Endothelial cell of coronary artery (primary cell): ENCODE results near the gene ATP6V1B1. TPM values are rescaled to one million over a fixed set of nuclear protein-coding genes. Genes with fewer than 3 reads are reported as not detected.

ENCODE experiments used
- total RNA-seq: library from RNA; depleted of rRNA; stranded (reverse); fragments of >200 nt; gene quantifications from 2 replicates; pipeline ENCODE4 v1.2.3, GENCODE V29; 2014

ATP6V1B1 gene
- total RNA-seq = 0.28 TPM in 1 of 2 replicates, not detected in the other

GRCh38 chr2:70935468-70936164 is at the start of gene ATP6V1B1:
TSS of gene ATP6V1B1 (plus strand) at chr2:70935900. CDS start at chr2:70935955, 55 bp downstream.

GRCh38 chr2:70978341-70979179 is 42.9 kb downstream of the ATP6V1B1 start, which contains the start of gene ANKRD53:
TSS of gene ANKRD53 (plus strand) at chr2:70978630. CDS start at chr2:70978646, 16 bp downstream.

GRCh38 chr2:70994699-70995425 is 59.2 kb downstream of the ATP6V1B1 start, which contains the start of gene TEX261:
TSS of gene TEX261 (minus strand) at chr2:70994873. CDS start at chr2:70994757, 116 bp downstream.

Other genes with a start within 250 kb of the ATP6V1B1 start
- gene ADD2, start 167.7 kb upstream of the ATP6V1B1 start, total RNA-seq = 0.28 and 4.3 TPM in 2 replicates
- not detected in 2 replicates for gene FIGLA, start 145.3 kb upstream of the ATP6V1B1 start, total RNA-seq
- under 0.01 TPM in 1 of 2 replicates, not detected in the other for gene CLEC4F, start 115.3 kb upstream of the ATP6V1B1 start, total RNA-seq
- gene CD207, start 100.1 kb upstream of the ATP6V1B1 start, total RNA-seq = under 0.01 TPM in 1 of 2 replicates, not detected in the other
- 0.75 and 0.81 TPM in 2 replicates for gene VAX2, start 35.3 kb upstream of the ATP6V1B1 start, total RNA-seq
- gene ANKRD53, start 42.7 kb downstream of the ATP6V1B1 start, total RNA-seq = 0.09 and 0.18 TPM in 2 replicates
- gene TEX261, start 59.0 kb downstream of the ATP6V1B1 start, total RNA-seq = 26.9 and 27.3 TPM in 2 replicates
- 60.3 and 66.7 TPM in 2 replicates for gene NAGK, start 132.7 kb downstream of the ATP6V1B1 start, total RNA-seq
- gene MCEE, start 194.3 kb downstream of the ATP6V1B1 start, total RNA-seq = 7.7 and 11.3 TPM in 2 replicates
- gene MPHOSPH10, start 194.7 kb downstream of the ATP6V1B1 start, total RNA-seq = 21.0 and 21.1 TPM in 2 replicates